HG03457 (cell line): ENCODE data around the gene GSG1L.

Source experiments
- ATAC-seq: cut with Tn5 transposase; IDR thresholded peaks from one replicate; pipeline ENCODE4 v1.9.1; 2021; ENCODE audit warnings: moderate number of reproducible peaks; ENCODE audit not compliant: unreplicated experiment

GSG1L gene

GRCh38 chr16:28092721-28093384, 29.3 kb upstream of the GSG1L start:
- ATAC-seq, result no peak

DNA sequence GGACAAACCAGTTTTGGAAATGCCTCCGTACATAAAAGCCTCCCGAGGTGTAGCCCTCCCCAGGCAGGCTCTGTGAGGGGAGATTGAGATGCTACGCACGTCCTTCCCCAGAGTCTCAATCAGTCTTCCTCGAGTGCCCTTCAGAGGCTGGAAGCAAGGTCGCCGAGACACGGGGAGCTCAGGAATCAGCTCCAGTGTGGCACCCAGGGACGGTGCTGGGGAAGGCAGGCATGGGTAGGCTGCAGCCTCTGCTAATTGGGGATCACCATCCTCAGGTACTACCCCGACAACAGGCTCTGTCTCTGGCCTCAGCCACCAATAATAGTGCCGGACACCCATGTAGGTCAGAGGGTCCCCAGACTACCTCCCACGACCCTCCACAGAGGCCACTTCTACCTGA, 28.1 kb upstream of the GSG1L start:
- no peak for ATAC-seq

- no peak for ATAC-seq
Observed at GRCh38 chr16:28090646-28091377, 27.3 kb upstream of the GSG1L start.

GRCh38 chr16:28089992-28090365, 26.5 kb upstream of the GSG1L start:
- no peak for ATAC-seq

- no peak for ATAC-seq
Observed at GRCh38 chr16:28089205-28089991, 25.9 kb upstream of the GSG1L start.

DNA sequence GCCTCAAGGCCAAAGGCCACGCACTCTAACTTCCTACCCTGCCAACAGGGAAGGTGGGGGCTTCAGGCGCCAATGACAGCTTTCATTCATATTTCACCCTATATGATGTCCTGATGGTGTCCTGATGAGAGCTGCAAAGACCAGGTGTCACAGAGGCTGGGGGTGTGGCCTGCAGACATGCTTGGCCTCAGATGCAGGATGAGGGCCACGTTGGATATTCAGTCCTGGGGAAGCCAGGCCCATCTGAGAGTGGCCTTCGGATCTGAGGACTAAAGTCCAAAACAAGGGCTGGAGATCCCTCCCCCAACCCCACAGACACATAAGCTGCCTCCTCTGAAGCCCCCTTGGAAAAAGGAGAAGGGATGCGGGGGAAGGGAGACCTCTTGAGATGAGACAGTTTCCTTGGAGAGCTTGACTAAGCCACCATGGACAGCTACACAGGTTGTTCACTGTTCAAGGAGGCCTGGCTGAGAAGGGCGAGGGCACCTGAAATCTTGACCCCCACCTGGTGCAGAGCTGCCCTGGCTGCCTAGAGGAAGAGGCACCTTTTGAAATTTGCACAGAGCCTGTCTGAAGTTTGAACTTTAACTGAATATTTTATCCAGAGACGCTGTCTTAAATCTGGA, 24.3 kb upstream of the GSG1L start:
- no peak for ATAC-seq

- no peak for ATAC-seq
Observed at GRCh38 chr16:28087140-28087660, 23.7 kb upstream of the GSG1L start.

DNA sequence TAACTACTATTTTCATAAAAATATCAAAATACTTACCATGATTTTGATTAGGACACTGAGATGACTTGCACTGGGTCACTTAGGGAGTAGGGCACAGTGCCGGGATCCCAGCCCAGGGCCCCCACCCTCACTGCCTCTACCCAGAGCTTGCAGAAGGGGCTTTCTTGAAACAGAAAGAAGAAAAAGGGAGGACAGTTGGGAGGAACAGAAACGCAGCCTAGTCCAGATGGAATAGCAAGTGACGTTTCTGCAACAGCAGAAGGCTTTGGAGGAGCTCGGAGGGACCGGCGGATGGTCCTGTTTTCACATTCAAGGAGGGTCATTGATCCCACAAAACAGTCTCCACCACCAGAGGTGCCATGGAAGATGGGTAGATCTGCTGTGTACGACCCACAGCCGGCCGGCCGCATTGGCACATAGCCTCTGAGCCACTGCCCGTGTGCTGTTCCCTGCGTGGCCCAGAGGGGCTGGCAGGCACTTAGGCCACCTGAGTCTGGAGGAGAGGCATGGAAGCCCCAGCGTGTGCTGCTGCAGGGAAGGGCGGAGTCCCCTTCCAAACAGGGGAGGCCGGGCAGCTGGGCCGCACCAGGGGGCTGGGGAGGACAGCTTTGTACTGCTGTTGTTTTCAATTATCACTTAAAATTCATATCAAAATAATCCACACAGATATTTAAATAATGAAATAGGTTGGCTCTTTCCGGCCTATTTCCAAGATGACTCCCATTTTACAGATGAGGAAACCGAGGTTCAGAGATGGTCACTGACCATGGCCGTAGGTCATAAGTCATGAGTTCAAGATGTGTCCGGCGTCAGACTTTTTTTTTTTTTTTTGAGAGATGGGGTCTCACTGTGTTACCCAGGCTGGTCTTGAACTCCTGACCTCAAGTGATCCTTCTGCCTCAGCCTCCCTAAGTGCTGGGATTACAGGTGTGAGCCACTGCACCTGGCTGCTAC, 22.9 kb upstream of the GSG1L start:
- no peak for ATAC-seq

DNA sequence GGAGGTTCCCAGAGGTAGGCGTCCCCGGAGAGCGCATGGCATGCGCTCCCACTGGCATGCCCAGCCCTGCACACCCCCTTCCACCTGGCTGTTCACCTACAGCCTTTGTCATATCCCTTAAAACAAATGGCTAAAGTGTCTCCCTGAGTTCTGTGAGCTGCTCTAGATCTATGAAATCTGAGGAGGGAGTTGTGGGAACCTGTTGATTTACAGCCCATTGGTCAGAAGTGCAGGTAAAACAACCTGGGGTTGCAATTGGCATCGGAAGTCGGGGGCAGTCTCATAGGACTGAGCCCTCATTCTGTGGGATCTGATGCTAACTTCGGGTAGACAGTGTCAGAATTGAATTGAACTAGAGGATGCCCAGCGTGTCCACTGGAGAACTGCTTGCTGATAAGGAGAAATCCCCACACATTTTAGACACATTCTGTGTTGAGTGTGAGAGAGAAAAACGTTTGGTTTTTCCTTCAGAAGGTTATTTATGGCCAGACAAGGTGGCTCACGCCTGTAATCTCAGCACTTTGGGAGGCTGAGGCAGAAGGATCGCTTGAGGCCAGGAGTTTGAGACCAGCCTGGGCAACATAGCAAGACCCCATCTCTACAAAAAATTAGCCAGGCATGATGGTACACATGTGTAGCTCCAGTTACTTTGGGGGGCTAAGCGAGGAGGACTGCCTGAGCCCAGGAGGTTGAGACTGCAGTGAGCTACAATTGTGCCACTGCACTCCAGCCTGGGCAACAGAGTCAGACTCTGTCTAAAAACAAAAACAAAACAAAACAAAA, 22.1 kb upstream of the GSG1L start:
- ATAC-seq, result no peak

DNA sequence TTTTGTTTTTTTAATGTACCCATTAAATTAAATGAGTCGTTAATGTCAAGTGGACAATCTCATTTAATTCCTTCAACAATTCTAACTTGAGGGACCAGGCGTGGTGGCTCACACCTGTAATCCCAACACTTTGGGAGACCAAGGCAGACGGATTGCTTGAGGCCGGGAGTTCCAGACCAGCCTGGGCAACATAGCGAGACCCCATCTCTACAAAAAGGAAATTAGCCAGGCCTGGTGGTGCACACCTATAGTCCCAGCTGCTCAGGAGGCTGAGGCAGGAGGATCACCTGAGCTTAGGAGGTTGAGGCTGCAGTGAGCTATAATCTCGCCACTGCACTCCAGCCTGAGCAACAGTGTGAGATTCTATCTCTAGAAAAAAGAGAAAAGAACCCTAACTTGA, 20.7 kb upstream of the GSG1L start:
- ATAC-seq, result no peak

- no peak for ATAC-seq
Observed at GRCh38 chr16:28082624-28083023, 19.1 kb upstream of the GSG1L start.

- ATAC-seq, result no peak
Observed at GRCh38 chr16:28081391-28081968, 18.0 kb upstream of the GSG1L start.

- ATAC-seq, result no peak
Observed at GRCh38 chr16:28078261-28078660, 14.7 kb upstream of the GSG1L start.

- ATAC-seq, result no peak
Observed at GRCh38 chr16:28073836-28074235, 10.3 kb upstream of the GSG1L start.

DNA sequence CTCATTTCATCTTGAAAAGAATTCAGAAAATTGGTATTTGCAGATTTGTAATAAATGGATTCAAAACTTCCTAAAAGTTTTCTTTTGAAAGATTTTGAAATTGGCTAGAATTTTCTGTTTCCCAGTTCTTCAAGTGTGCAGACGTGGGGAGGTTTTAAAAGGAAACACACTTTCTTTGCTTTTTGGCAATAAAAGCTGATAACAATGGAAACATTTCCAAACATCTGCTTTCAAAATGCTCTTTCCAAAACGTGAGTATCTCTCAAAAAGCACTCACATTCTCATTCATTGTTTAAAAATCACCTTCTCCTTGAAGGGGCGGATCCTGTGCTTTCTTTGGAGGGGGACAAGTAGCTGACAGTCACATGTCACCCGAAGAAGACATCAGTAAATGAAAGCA, 8.6 kb upstream of the GSG1L start:
- no peak for ATAC-seq

GRCh38 chr16:28069971-28070794, 6.7 kb upstream of the GSG1L start:
- no peak for ATAC-seq

GRCh38 chr16:28068976-28069375, 5.5 kb upstream of the GSG1L start:
- ATAC-seq, result no peak
